Inflammatory macrophage treated with lipopolysaccharide for 4 hours (primary cell): ENCODE data around the gene SDCBP2.

ENCODE experiments used
- DNase-seq: peaks from one replicate; pipeline ENCODE4 v3.0.0-alpha.2; 2020

The SDCBP2 gene

DNA sequence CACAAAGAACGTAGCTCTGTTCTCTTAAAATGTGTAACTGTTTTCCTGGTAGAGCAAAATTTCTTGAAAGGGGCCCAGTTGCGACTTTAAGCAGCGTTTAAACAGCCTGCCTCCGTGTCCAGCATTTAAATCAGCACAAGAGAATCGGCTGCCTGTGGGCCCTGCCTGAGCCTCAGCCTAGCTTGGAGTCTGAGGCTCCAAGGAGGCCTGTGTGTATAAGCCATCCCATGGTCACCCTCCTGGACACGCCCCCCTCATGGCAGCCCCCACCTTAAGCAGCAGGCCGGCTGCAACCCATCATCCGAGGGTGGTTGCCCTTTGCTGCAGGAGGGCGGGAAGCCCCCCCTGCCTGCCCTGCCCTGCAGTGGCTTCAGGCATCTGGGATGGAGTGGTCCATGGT is 18.9 kb downstream of the SDCBP2 start:
- no peak for DNase-seq

- no peak for DNase-seq
Measured at GRCh38 chr20:1309439-1309847, 19.5 kb downstream of the SDCBP2 start.

- no peak for DNase-seq
Measured at GRCh38 chr20:1308702-1309095, 20.2 kb downstream of the SDCBP2 start.

GRCh38 chr20:1308067-1308701 is 20.8 kb downstream of the SDCBP2 start:
- DNase-seq, result no peak

- DNase-seq, result no peak
Measured at GRCh38 chr20:1307571-1307971, 21.4 kb downstream of the SDCBP2 start.

DNA sequence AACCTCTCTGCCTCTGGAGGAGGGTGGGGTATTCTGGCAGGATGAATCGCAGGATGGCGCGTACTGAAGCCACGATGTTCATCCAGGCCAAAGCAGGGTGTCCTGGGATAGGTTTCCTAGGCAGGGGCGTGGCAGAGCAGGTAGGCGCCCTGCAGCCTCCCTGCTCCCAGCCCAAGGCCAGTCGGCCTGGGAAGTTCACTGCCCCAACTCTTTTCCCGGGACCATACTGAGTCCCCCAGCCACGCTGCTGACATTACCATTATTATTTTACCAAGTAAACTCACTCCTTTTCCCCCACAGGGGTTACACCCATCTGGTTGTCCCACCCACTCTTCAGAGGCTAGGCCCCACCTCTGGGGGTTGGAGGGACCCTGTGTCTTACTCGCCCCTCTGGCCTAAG is 21.8 kb downstream of the SDCBP2 start:
- no peak for DNase-seq

DNA sequence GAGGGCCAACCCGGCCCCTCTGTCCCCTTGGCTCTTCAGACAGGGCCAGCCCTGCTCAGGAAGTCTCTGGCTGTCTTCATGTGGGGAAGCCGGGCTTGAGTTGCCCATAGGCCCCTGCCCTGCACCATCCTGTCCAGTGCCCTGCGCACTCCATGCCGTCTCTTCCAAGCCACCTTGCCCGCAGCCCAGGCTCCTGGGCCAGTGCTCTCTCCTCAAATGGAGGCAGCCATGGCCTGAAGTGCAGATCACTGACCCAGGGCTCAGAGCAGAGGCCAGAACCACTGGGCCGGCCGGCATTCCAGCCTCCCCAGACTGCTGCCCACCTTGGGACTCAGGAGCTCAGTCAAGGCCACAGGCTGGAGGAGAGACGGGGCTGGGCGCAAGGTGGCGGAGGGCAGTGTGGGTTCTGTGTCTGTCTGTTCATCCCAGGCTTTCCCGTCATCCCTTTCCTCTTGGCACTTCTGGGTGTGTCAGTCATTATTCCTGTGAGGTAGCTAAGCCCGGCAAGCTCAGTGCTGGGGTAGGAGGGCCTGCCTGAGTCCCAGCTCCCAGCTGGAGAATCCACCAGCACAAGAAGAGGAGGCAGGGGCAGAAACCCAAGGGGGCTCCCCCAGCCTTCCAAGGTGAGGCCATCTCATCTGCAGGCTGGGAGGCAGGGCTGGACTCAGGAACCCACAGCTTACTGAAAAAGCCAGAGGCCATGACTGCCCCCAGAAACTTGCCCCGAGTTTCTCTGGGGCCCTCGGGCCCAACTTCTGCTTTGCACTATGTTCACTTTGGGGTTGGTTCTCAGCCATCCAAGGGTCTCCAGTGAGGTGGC is 22.4 kb downstream of the SDCBP2 start:
- no peak for DNase-seq

- no peak for DNase-seq
Measured at GRCh38 chr20:1305712-1306111, 23.2 kb downstream of the SDCBP2 start.

GRCh38 chr20:1304710-1305515 is 24.0 kb downstream of the SDCBP2 start:
- DNase-seq, result no peak

GRCh38 chr20:1302685-1303541 is 26.0 kb downstream of the SDCBP2 start:
- peak; percentile 8 for DNase-seq

- no peak for DNase-seq
Measured at GRCh38 chr20:1301031-1301529, 27.9 kb downstream of the SDCBP2 start.

- no peak for DNase-seq
Measured at GRCh38 chr20:1300083-1300840, 28.7 kb downstream of the SDCBP2 start.

DNA sequence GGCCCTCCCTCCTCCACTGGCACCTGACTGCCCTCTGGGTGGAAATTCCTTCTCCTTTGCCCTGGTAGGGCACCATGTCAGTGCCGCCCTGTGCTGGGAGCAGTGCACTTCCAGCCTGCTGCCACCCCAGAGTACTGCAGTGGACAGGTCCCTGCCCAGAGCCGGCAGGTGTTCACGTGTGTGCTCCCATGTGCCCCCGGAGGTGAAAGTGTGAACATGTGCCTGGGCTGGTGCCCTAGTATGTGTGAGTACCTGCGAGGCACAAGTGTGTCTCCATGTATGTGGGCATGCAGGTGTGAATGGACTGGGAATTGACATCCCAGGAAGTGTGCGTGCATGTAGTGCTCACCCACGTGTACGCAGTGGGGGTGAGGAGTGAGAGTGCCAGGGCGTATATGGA is 29.4 kb downstream of the SDCBP2 start:
- no peak for DNase-seq

DNA sequence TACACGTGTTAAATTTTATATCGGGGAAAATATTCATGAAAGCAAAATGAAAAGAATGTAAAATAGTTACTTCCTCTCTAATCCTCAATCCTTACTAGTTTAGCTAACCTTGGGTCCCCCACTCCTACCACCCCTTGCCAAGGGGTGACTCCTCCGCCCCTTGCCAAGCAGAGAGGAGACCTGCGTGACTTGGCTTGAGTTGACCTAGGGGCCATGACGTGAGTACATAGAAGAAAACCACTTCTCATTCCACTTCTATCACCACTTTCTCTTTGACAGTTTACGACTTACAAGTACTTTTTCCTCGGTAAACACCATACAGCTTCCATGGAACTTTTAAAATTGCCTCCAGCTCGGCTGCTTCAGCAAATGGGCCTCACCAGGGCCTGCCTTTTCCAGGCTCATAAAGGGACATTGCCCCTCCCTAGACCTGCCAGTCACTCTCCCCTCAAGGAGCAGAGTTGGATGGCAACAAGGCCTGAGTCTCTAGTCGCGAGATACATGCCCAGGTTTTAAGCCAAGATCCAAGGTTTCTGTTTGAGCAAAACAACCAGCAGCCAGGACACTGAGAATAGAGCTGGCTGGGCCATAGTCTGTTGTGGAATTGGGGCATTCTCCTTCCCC is 29.9 kb downstream of the SDCBP2 start:
- no peak for DNase-seq

DNA sequence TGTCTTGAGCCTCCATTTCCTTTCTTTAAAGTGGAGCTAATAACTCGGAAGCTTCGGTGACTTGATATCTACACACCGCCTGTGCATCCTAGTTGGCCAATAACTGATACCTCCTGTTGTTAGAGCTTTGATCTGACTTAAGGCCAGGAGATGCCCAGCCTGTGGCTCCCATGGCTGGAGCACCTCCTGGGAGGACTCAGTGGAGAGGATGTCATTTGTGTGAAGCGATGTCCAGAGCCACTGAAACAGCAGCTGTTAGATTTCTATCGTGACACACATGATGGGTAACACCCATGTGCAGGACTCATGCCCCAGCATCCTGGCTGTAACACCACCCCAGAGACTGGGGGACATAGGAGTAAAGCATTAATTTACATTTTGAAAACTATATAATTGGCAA is 30.8 kb downstream of the SDCBP2 start:
- DNase-seq, result no peak

DNA sequence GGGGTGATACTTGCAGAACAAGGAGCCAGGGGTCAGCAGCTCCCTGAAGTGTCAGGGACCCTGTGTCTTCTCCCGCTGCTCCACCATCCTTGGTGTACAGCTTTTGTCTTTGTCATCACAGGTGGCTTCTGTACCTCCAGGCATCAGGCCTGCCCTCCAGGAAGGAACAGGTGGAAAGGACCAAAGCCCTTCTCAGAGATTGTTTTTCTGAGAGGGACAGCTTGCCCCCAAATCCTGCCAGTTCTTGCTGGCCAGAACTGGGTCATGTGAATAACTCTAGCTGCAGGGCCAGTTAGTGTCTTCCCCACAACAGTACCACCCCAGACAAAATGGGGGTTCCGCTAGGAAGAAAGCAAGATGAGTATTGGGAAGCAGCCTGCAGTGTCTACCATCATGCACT is 31.5 kb downstream of the SDCBP2 start:
- no peak for DNase-seq

DNA sequence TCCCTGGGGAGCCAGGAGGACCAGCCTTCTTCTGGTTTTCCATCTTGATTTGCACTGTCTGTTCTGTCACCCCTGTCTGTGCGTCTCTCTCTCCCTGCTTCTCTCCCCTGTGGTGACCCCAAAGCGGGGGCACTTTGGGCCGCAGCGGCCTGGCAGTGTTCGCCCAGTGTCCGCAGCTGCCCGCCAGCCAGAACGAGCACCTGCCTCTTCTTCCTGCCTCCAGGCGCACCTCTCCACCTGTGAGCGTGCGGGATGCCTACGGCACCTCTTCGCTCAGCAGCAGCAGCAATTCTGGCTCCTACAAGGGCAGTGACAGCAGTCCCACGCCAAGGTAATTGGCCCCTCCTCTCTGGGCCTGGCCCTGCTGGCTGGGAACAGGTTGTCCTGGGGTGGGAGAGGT is 32.0 kb downstream of the SDCBP2 start:
- DNase-seq, result no peak

- DNase-seq, result no peak
Measured at GRCh38 chr20:1296117-1296610, 32.8 kb downstream of the SDCBP2 start.

DNA sequence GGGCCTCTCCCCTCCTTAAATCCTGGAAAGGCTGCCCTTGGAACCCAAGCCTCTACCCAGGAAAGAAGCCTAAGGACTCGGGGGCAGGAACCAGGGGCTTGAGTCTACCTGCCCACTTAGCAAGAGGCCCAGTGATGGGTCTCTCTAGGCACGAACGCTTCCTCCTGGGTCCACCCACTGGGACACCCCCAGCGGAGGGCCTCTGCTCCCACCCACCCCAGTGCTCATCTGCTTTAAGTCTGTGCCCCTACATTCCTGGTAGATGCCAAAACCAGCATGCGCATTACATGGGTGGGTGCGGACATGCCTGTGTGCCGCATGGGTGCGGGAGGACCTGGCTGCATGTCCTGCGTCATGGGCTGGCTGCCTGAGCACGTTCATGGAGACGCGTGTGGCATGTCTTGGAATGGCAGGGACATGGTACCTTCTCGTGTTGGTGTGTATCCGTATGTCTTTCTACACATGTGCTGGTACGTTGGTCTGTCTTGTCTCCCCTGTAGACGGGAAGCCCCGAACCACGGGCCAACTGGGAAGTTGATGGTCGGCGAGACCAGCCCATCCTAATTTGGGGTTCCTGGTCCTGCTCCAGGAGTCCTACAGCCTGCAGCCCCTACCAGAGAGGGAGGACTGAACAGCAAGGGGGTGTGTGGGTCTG is 33.5 kb downstream of the SDCBP2 start:
- no peak for DNase-seq

DNA sequence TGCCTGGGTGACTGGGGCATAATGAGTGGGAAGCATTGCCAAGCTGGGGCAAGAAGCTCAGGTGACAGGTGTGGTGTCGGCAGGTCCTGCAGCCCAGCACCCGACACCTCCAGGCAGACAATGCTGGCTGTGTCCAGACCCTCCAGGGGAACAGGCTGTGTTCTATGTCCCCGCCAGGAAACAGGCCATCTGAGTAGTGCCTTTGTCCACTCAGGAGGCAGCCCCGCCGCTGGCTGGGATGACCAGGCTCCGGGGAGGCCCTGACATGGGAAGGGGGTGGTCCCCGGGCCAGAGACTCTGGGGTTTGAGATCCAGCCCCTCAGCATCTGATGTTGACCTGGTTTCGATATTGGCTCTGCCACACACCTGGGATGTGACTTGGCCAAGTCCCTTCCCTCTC is 34.4 kb downstream of the SDCBP2 start:
- DNase-seq, result no peak
